ENCODE measurements around the gene RASAL1.
"Not testable (repeated sequence)": the region's sequence is repeated elsewhere in the genome, so short reads cannot be mapped to it uniquely, and the experiment has no call there.

The RASAL1 gene

GRCh38 chr12:113138826-113139225, 3.3 kb upstream of the RASAL1 start:
- no peak for DNase-seq

DNA sequence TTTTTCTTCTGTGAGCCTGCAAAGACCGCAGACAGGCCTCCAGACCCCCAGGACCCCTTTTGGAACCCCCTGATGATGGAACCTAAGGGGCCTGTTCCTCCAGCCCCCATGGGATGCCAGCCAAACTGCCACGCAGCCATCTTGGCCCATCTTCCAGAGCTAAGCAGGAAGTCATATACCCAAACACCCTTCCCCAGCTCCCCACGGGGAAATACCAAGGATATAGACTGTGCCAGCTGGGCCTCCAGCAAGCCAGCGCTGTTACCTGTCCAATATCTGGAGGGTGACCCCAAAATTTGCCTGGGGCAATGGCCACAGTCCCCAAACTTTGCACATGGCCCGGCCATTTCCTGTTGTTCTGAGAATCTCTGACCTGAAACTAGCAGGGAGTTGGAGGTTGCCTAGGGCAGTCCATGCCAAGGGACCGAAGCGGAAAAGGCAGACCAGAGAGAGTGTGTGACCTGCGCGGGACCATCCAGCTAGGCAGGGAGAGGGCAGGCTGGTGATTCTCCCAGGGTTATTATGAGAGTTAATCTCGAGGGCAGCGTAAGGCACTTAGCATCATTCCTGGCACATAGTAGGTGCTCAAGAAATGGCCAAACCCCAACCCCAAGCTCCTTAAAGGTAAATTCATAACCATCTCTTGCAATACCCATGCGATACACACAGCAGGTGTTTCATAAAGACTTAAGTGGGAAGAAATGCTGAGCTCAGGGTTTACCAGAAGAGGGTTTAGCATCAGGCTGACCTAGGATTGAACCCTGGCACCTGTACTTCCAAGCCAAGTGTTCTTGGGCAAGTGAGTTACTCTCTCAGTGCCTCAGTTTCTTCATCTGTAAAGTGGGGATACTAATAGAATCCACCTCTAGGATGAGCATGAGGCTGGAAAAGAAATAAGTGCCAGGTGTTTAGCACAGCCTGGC, 2.6 kb upstream of the RASAL1 start:
- DNase-seq: no peak

DNA sequence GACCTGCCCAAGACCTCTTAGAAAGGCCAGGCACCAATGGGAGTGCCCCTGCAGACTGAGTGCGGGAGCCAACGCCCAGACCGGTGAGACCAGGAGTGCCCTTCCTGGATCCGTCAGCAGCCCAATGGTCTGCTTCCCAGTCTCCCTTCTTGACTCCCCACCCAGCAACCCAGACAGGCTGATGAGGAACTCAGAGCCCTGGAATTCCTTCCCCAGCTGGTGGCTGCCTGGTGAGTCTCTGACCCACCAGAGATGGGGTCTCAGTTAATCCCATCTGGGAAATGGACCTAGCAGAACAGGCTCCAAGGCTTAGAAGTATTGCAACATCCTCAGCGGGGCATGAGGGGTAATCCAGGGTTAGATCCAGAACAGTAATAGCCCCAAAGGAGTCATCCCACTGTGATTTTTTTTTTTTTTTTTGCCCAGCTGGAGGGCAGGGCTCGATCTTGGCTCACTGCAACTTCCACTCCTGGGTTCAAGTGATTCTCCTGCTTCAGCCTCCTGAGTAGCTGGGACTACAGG, 1.5 kb upstream of the RASAL1 start:
- no peak for DNase-seq

DNA sequence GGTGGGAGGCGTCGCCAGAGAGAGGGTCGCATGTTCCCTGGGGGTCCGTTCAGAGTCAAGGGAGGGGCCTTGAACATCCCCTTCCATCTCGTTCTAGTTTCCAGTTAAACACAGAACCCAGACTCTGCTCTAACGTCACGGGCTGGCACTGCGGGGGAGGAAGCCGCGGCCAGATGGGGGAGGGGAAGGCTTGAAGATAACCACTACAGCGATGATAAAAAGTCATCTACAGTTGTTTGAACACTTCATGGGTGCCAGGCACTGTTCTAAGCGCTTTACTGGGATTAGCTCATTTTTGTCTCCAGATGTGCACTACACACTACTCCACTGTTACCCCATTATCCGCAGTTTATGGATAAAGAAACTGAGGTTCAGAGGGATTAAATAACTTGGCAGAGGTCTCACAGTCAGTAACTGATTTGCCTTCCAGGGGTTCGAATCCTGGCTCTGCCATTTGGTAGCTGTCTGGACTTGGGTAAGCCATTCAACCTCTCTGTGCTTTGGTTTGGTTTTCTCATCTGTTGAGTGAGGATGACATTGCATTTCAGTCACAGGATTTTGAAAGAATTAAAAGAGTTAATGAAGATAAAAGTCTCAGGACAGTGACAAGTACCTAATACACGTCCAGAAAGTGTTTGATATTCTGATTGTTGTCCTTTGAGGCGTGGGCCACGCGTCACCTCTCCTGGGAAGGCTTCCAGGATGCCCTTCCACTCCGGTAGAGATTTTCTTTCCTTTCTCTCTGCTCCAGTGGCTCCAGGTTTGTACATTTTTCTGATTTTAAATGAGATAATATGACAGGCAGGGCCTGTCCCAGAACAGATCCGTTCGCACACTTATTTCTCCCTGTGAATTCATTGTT, 798 bp upstream of the RASAL1 start:
- DNase-seq: peak; percentile 37

DNA sequence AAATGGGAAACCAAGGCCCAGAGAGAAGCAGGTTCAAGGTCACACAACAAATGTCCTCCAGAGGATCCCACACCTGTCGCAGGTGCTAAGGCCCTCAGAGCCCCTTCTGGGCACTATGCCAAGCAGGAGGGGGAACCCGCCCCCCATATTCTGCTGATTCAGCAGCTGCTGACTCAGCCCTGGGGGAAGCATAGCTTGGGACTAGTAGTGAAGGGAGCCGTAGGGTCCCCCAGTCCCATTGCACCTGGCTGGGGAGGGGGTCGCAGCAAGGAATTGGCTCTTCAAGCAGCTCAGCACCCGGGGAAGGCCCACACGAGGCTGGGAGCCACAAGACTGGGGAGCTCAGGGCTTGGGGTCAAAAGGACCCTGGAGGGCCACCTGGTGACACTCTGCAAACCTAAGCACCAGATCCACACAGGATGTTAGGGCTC, 1.0 kb downstream of the RASAL1 start:
- DNase-seq: no peak

GRCh38 chr12:113134071-113134470, 1.5 kb downstream of the RASAL1 start:
- no peak for DNase-seq

DNA sequence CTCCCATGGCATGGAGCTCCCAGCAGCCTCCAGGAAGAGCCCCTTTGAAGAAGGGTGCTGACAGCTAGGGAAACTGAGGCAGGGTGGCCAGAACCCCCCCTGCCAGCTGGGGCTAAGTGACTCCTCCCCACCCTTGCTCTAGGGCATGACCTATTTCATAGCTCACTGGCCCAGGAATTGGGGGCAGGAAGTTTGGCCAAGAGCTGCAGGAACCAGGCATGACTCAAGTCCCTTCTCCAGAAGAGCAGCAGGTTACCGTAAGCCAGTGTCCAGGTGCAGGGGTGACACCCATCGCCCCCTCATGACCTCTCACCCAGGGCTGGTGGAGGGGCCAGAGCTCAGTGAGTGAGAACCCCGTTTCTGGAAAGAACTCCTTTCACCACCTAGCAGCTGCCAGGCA, 1.9 kb downstream of the RASAL1 start:
- no peak for DNase-seq

DNA sequence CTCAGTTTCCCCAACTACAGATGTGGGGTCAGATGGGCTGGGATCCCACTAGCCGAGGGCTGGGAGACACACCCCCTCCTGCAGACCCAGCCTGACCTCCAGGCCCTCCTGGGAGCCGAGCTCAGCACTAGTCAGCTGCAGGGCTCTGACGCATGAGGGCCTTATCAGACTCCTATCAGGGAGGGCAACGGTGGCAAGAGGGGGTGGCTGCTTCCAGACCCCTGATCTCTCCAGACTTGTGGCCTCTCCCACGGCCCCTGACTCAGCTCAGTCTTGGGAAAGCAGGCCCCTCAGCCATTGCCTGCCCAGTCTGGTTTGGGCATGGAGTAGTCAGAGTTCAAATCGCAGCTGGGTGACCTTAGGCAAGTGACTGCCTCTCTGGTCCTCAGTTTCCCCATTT, 2.5 kb downstream of the RASAL1 start:
- no peak for DNase-seq

GRCh38 chr12:113131556-113131955, 4.0 kb downstream of the RASAL1 start:
- no peak for DNase-seq

- no peak for DNase-seq
Measured at GRCh38 chr12:113130457-113131135, 5.0 kb downstream of the RASAL1 start.

DNA sequence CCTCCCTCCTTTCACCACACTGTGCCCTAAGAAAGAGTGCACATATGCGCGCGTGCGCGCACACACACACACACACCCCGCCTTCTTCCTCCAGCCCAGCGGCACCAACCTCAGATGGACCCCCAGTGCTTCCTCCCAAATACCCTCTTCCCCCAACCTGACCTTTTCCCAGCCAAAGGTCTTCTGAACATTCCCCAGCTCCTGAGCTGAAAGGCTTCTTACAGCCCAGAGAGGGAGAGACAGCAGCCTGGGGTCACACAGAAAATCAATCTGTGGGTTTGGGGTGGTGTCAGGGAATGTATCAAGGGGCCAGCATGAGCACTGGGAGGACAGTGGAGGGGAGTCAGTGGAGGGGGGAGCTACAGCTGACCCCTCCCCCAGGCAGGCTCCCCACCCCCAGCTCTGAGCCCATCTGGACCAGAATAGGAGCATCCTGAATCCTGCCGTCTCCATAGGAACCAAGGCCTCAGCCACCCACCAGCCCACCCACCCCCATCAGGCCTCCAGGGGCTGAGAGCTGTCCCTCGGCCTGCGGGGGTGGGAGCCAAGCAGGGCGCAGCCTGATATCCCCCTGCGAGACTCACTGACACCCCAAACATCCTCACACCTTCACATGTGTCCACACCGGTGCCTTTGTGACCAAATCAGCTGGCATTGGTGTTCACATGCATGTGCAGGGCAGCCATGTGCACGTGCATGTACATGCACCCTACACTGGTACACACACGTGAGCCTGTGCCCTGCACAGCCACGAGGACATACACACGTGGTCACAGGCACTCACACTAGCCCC, 5.7 kb downstream of the RASAL1 start:
- no peak for DNase-seq

GRCh38 chr12:113128802-113129663, 6.5 kb downstream of the RASAL1 start:
- no peak for DNase-seq

GRCh38 chr12:113127791-113128199, 7.8 kb downstream of the RASAL1 start:
- no peak for DNase-seq

DNA sequence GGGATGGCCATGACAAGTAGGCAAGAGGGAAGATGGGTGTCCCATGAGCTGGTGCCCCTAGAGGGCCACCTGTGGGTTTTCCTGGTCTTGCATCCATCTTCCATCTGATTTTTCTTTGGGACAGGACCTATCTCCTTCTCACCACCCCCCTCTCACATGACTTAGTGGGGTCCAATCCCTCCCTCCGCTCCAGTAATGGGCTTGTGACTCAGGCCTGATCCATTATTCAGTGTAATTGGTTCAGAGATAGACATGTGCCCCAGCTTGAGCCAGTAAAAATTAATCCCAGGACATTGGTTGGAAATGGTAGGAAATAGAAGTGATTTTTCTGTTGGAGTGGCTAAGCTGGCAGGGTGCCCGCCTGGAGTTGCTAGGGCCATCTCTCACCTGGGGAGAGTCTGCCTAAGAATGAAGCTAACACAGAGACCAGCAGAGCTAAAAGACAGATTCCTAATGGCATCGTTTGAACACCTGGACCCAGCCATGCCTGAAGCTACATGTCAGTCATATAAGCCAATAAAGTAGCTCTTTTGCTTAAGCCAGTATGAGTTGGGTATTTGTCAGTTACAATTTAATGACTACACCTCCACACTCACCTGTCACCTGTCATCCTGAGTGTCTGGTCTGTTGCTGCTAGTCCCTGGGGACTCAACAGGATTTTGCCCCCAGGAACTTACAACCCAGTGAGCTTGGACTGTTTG, 14.7 kb downstream of the RASAL1 start:
- DNase-seq: no peak

GRCh38 chr12:113119980-113120669, 15.4 kb downstream of the RASAL1 start:
- DNase-seq: no peak

DNA sequence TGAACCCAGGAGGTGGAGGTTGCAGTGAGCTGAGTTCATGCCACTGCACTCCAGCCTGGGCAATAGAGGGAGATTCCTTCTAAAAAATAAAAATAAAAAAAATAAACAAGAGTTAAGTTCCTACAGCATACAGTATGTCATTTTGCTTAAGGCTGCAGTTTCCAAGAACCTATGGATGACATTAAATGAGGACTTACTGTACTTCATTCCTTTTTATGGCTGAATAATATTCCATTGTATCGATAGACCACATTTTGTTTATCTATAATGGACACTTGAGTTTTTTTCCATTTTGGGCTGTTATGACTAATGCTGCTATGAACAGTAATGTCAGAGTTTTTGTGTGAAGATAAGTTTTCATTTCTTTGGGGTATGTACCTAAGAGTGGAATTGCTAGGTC, 17.4 kb downstream of the RASAL1 start:
- no peak for DNase-seq

DNA sequence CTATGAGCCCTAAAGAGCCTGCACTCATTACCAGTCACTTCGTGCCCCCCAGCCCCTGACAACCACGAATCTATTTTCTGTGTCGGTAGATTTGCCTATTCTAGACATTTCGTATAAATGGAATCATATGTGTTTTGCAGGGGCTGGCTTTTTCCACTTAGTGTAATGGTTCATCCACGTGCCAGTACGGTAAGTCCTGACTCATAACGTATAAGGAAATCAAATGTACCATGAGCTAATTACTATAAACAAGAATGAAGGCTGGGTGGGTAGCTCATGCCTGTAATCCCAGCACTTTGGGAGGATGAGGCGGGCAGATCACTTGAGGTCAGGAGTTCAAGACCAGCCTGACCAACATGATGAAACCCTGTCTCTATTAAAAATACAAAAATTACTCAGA, 17.9 kb downstream of the RASAL1 start:
- not testable (repeated sequence) for DNase-seq

DNA sequence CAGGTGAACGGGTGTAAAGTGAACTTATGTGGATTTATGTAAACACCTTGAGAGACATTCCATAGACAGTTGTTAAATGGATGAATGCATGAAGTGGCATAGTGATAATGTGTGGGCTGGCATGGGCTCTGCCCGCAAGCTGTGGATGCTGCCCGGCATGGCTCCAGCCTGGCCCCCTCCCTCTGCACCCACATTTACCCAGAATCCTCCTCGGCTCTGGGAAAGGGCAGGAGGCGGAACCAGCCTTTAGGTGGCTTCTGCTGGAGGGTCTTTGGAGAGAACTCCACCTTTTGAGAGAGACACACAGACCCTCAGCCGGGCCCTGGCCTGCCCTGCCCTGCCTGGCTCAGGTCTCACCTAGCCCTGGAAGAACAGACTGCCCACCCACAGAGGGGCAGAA, 18.7 kb downstream of the RASAL1 start:
- DNase-seq: no peak

GRCh38 chr12:113115455-113116126, 20.0 kb downstream of the RASAL1 start:
- no peak for DNase-seq

Measured in activated CD4-positive, alpha-beta T cell treated with anti-CD3 and anti-CD28 coated beads, Interleukin-2, amount 50 U/mL, for 16 hours (primary cell).